ENCODE data around the gene HEPN1.
A peak's percentile ranks its signal among the peaks of the same experiment; 100 is the strongest.

HEPN1 gene

GRCh38 chr11:124894606-124895430 is 24.2 kb upstream of the HEPN1 start:
- H3K9me3 ChIP-seq (ENCODE audit: control insufficient read depth in 1 of 2, low read length in 2 of 2) = no peaks in the 10 kb centered on the region
- no peak overlapping the region for H3K4me3 ChIP-seq (ENCODE audit: low read depth in 1 of 2, low read length in 2 of 2)
- no peak overlapping the region for H3K27ac ChIP-seq (ENCODE audit: low read length)
- H3K36me3 ChIP-seq (ENCODE audit: control insufficient read depth in 1 of 2, insufficient read depth in 2 of 2, low read length in 2 of 2) = no peaks in the 10 kb centered on the region
- no peaks in the 10 kb centered on the region for H3K4me1 ChIP-seq (ENCODE audit: control insufficient read depth in 1 of 2, insufficient read depth in 2 of 2, low read length in 2 of 2)
- no peaks in the 10 kb centered on the region for H3K27me3 ChIP-seq (ENCODE audit: low read depth, low read length)

- H3K4me1 ChIP-seq (ENCODE audit: control insufficient read depth in 1 of 2, insufficient read depth in 2 of 2, low read length in 2 of 2) = no peaks in the 10 kb centered on the region
- no peak overlapping the region for H3K27ac ChIP-seq (ENCODE audit: low read length)
- no peaks in the 10 kb centered on the region for H3K36me3 ChIP-seq (ENCODE audit: control insufficient read depth in 1 of 2, insufficient read depth in 2 of 2, low read length in 2 of 2)
- no peaks in the 10 kb centered on the region for H3K9me3 ChIP-seq (ENCODE audit: control insufficient read depth in 1 of 2, low read length in 2 of 2)
- no peak overlapping the region for H3K4me3 ChIP-seq (ENCODE audit: low read depth in 1 of 2, low read length in 2 of 2)
- no peaks in the 10 kb centered on the region for H3K27me3 ChIP-seq (ENCODE audit: low read depth, low read length)
Observed at GRCh38 chr11:124895471-124895971, 23.5 kb upstream of the HEPN1 start.

GRCh38 chr11:124896071-124896750 is 22.8 kb upstream of the HEPN1 start:
- no peak overlapping the region for H3K4me3 ChIP-seq (ENCODE audit: low read depth in 1 of 2, low read length in 2 of 2)
- H3K36me3 ChIP-seq (ENCODE audit: control insufficient read depth in 1 of 2, insufficient read depth in 2 of 2, low read length in 2 of 2) = no peaks in the 10 kb centered on the region
- H3K4me1 ChIP-seq (ENCODE audit: control insufficient read depth in 1 of 2, insufficient read depth in 2 of 2, low read length in 2 of 2) = no peaks in the 10 kb centered on the region
- no peak overlapping the region for H3K27ac ChIP-seq (ENCODE audit: low read length)
- no peaks in the 10 kb centered on the region for H3K27me3 ChIP-seq (ENCODE audit: low read depth, low read length)
- H3K9me3 ChIP-seq (ENCODE audit: control insufficient read depth in 1 of 2, low read length in 2 of 2) = no peaks in the 10 kb centered on the region

GRCh38 chr11:124896821-124897391 is 22.1 kb upstream of the HEPN1 start:
- Histone ChIP-seq H3K27ac (ENCODE audit: low read length) (no peak overlapping the region), H3K4me3 (ENCODE audit: low read depth in 1 of 2, low read length in 2 of 2) (peak overlapping the region; percentile 25 to 31), H3K4me1 (ENCODE audit: control insufficient read depth in 1 of 2, insufficient read depth in 2 of 2, low read length in 2 of 2) (no peaks in the 10 kb centered on the region)

GRCh38 chr11:124897674-124898262 is 21.3 kb upstream of the HEPN1 start, which contains the start of gene ROBO4:
TSS of gene ROBO4 (minus strand) at chr11:124897865. CDS start at chr11:124897795, 70 bp downstream.
- H3K4me1 ChIP-seq (ENCODE audit: control insufficient read depth in 1 of 2, insufficient read depth in 2 of 2, low read length in 2 of 2) = no peaks in the 10 kb centered on the region
- H3K4me3 ChIP-seq (ENCODE audit: low read depth in 1 of 2, low read length in 2 of 2) = peak within 1 kb of the TSS; percentile 25 to 31
- H3K9me3 ChIP-seq (ENCODE audit: control insufficient read depth in 1 of 2, low read length in 2 of 2) = no peaks in the 10 kb centered on the region
- H3K27ac ChIP-seq (ENCODE audit: low read length) = peak within 1 kb of the TSS; percentile 45
- no peaks in the 10 kb centered on the region for H3K27me3 ChIP-seq (ENCODE audit: low read depth, low read length)
- H3K36me3 ChIP-seq (ENCODE audit: control insufficient read depth in 1 of 2, insufficient read depth in 2 of 2, low read length in 2 of 2) = no peaks in the 10 kb centered on the region

More at GRCh38 chr11:124896821-124897391, 22.1 kb upstream of the HEPN1 start:
- H3K36me3 ChIP-seq (ENCODE audit: control insufficient read depth in 1 of 2, insufficient read depth in 2 of 2, low read length in 2 of 2) = no peaks in the 10 kb centered on the region
- H3K9me3 ChIP-seq (ENCODE audit: control insufficient read depth in 1 of 2, low read length in 2 of 2) = no peaks in the 10 kb centered on the region
- no peaks in the 10 kb centered on the region for H3K27me3 ChIP-seq (ENCODE audit: low read depth, low read length)

GRCh38 chr11:124898263-124898680 is 20.8 kb upstream of the HEPN1 start:
- no peak overlapping the region for H3K4me3 ChIP-seq (ENCODE audit: low read depth in 1 of 2, low read length in 2 of 2)
- no peaks in the 10 kb centered on the region for H3K9me3 ChIP-seq (ENCODE audit: control insufficient read depth in 1 of 2, low read length in 2 of 2)
- H3K36me3 ChIP-seq (ENCODE audit: control insufficient read depth in 1 of 2, insufficient read depth in 2 of 2, low read length in 2 of 2) = no peaks in the 10 kb centered on the region
- H3K4me1 ChIP-seq (ENCODE audit: control insufficient read depth in 1 of 2, insufficient read depth in 2 of 2, low read length in 2 of 2) = no peaks in the 10 kb centered on the region
- H3K27me3 ChIP-seq (ENCODE audit: low read depth, low read length) = no peaks in the 10 kb centered on the region
- no peak overlapping the region for H3K27ac ChIP-seq (ENCODE audit: low read length)

- Histone ChIP-seq H3K27ac (ENCODE audit: low read length) (peak overlapping the region; percentile 27), H3K36me3 (ENCODE audit: control insufficient read depth in 1 of 2, insufficient read depth in 2 of 2, low read length in 2 of 2) (no peaks in the 10 kb centered on the region), H3K9me3 (ENCODE audit: control insufficient read depth in 1 of 2, low read length in 2 of 2) (no peaks in the 10 kb centered on the region), H3K27me3 (ENCODE audit: low read depth, low read length) (no peaks in the 10 kb centered on the region), H3K4me3 (ENCODE audit: low read depth in 1 of 2, low read length in 2 of 2) (no peak overlapping the region), H3K4me1 (ENCODE audit: control insufficient read depth in 1 of 2, insufficient read depth in 2 of 2, low read length in 2 of 2) (no peaks in the 10 kb centered on the region)
Observed at GRCh38 chr11:124898711-124899110, 20.3 kb upstream of the HEPN1 start.

GRCh38 chr11:124899383-124900145 is 19.5 kb upstream of the HEPN1 start:
- Histone ChIP-seq H3K36me3 (ENCODE audit: control insufficient read depth in 1 of 2, insufficient read depth in 2 of 2, low read length in 2 of 2) (no peaks in the 10 kb centered on the region), H3K4me3 (ENCODE audit: low read depth in 1 of 2, low read length in 2 of 2) (no peak overlapping the region), H3K4me1 (ENCODE audit: control insufficient read depth in 1 of 2, insufficient read depth in 2 of 2, low read length in 2 of 2) (no peaks in the 10 kb centered on the region), H3K27ac (ENCODE audit: low read length) (peak overlapping the region; percentile 27), H3K27me3 (ENCODE audit: low read depth, low read length) (no peaks in the 10 kb centered on the region), H3K9me3 (ENCODE audit: control insufficient read depth in 1 of 2, low read length in 2 of 2) (no peaks in the 10 kb centered on the region)

- Histone ChIP-seq H3K27ac (ENCODE audit: low read length) (no peak overlapping the region), H3K27me3 (ENCODE audit: low read depth, low read length) (no peaks in the 10 kb centered on the region), H3K4me1 (ENCODE audit: control insufficient read depth in 1 of 2, insufficient read depth in 2 of 2, low read length in 2 of 2) (no peaks in the 10 kb centered on the region), H3K36me3 (ENCODE audit: control insufficient read depth in 1 of 2, insufficient read depth in 2 of 2, low read length in 2 of 2) (no peaks in the 10 kb centered on the region), H3K9me3 (ENCODE audit: control insufficient read depth in 1 of 2, low read length in 2 of 2) (no peaks in the 10 kb centered on the region), H3K4me3 (ENCODE audit: low read depth in 1 of 2, low read length in 2 of 2) (no peak overlapping the region)
Observed at GRCh38 chr11:124900464-124900863, 18.6 kb upstream of the HEPN1 start.

GRCh38 chr11:124902616-124903015 is 16.4 kb upstream of the HEPN1 start:
- H3K27me3 ChIP-seq (ENCODE audit: low read depth, low read length) = no peaks in the 10 kb centered on the region
- no peaks in the 10 kb centered on the region for H3K9me3 ChIP-seq (ENCODE audit: control insufficient read depth in 1 of 2, low read length in 2 of 2)
- no peaks in the 10 kb centered on the region for H3K4me1 ChIP-seq (ENCODE audit: control insufficient read depth in 1 of 2, insufficient read depth in 2 of 2, low read length in 2 of 2)
- H3K4me3 ChIP-seq (ENCODE audit: low read depth in 1 of 2, low read length in 2 of 2) = no peak overlapping the region
- no peaks in the 10 kb centered on the region for H3K36me3 ChIP-seq (ENCODE audit: control insufficient read depth in 1 of 2, insufficient read depth in 2 of 2, low read length in 2 of 2)
- H3K27ac ChIP-seq (ENCODE audit: low read length) = no peak overlapping the region
